ENCODE results near the gene CLEC18C.
"Not testable (repeated sequence)": the region's sequence is repeated elsewhere in the genome, so short reads cannot be mapped to it uniquely, and the experiment has no call there.

The CLEC18C gene

GRCh38 chr16:70128844-70129243, 44.7 kb upstream of the CLEC18C start:
- H3K36me3 ChIP-seq (ENCODE audit: control insufficient read depth in 1 of 2, insufficient read depth in 2 of 2, low read length in 2 of 2): peaks cover 27 to 31% of the 10 kb centered on the region in 2 experiments
- not testable (repeated sequence) for H2BK12ac ChIP-seq (ENCODE audit: low read length); H3K4ac ChIP-seq (ENCODE audit: low read depth, low read length); H3K9me3 ChIP-seq (ENCODE audit: insufficient read depth, low read depth, low read length); H4K12ac ChIP-seq (ENCODE audit: low read depth, low read length); H2BK120ac ChIP-seq (ENCODE audit: insufficient read depth, low read length, poor library complexity); H3K4me1 ChIP-seq (ENCODE audit: control insufficient read depth in 1 of 2, insufficient read depth in 2 of 2, low read length in 2 of 2); H3K27ac ChIP-seq (ENCODE audit: low read depth, low read length); H3K4me3 ChIP-seq (ENCODE audit: low read depth, low read length); H4K91ac ChIP-seq (ENCODE audit: low read depth, low read length); H3K79me1 ChIP-seq (ENCODE audit: low read length); H3K27me3 ChIP-seq (ENCODE audit: insufficient read depth, low read length); H2BK5ac ChIP-seq (ENCODE audit: low read depth, low read length, poor library complexity); H2AK5ac ChIP-seq (ENCODE audit: low read length); DNase-seq; H3K79me2 ChIP-seq (ENCODE audit: control insufficient read depth, insufficient read depth, low read length, poor library complexity); H2AFZ ChIP-seq (ENCODE audit: insufficient read depth, low read length, poor library complexity); H3K4me2 ChIP-seq (ENCODE audit: low read length); H3K14ac ChIP-seq (ENCODE audit: low read length); H3K18ac ChIP-seq (ENCODE audit: low read length); H4K8ac ChIP-seq (ENCODE audit: low read depth, low read length); H3K9ac ChIP-seq (ENCODE audit: low read length); H3K23ac ChIP-seq (ENCODE audit: low read length)
- no CpG with 5 or more reads among the region's 10 CpGs for WGBS (ENCODE audit: extremely low coverage, insufficient coverage, insufficient read length)

DNA sequence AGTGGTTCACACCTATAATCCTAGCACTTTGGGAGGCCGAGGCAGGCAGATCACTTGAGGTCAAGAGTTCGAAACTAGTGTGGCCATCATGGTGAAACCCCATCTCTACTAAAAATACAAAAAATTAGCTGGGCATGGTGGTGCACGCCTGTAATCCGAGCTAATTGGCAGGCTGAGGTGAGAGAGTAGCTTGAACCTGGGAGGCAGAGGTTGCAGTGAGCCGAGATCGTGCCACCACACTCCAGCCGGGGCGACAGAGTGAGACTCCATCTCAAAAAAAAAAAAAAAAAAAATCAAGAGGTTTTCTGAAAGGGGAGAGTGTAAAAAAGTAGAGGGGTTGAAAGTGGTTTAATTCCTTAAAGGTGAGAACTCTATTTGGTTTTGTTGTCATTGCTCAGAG, 37.8 kb upstream of the CLEC18C start:
- not testable (repeated sequence) for H4K8ac ChIP-seq (ENCODE audit: low read depth, low read length); H3K79me1 ChIP-seq (ENCODE audit: low read length); H4K12ac ChIP-seq (ENCODE audit: low read depth, low read length); H3K27me3 ChIP-seq (ENCODE audit: insufficient read depth, low read length); H2AFZ ChIP-seq (ENCODE audit: insufficient read depth, low read length, poor library complexity); H2BK120ac ChIP-seq (ENCODE audit: insufficient read depth, low read length, poor library complexity); H3K18ac ChIP-seq (ENCODE audit: low read length); H3K23ac ChIP-seq (ENCODE audit: low read length); H3K9ac ChIP-seq (ENCODE audit: low read length); H2BK12ac ChIP-seq (ENCODE audit: low read length); H3K4me3 ChIP-seq (ENCODE audit: low read depth, low read length); DNase-seq; H2BK5ac ChIP-seq (ENCODE audit: low read depth, low read length, poor library complexity); H3K9me3 ChIP-seq (ENCODE audit: insufficient read depth, low read depth, low read length); H3K27ac ChIP-seq (ENCODE audit: low read depth, low read length); H3K14ac ChIP-seq (ENCODE audit: low read length); H3K4me2 ChIP-seq (ENCODE audit: low read length); H3K4ac ChIP-seq (ENCODE audit: low read depth, low read length); H4K91ac ChIP-seq (ENCODE audit: low read depth, low read length); H3K4me1 ChIP-seq (ENCODE audit: control insufficient read depth in 1 of 2, insufficient read depth in 2 of 2, low read length in 2 of 2); H2AK5ac ChIP-seq (ENCODE audit: low read length); H3K79me2 ChIP-seq (ENCODE audit: control insufficient read depth, insufficient read depth, low read length, poor library complexity)
- WGBS (ENCODE audit: extremely low coverage, insufficient coverage, insufficient read length): no CpG with 5 or more reads among the region's 8 CpGs
- peaks cover 23 to 30% of the 10 kb centered on the region in 2 experiments for H3K36me3 ChIP-seq (ENCODE audit: control insufficient read depth in 1 of 2, insufficient read depth in 2 of 2, low read length in 2 of 2)

DNA sequence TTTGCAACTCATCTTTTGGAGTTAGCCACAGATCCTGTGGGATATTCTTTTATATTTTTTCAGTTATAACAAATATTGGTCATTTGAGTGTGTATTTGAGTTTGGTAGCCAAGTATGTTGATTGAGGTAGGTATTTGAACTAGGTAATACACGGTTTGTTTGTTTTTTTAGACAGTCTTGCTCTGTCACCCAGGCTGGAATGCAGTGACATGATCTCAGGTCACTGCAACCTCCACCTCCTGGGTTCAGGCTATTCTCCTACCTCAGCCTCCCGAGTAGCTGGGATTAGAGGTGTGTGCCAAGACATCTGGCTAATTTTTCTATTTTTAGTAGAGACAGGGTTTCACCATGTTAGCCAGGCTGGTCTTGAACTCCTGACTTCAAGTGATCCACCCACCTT, 37.0 kb upstream of the CLEC18C start:
- WGBS (ENCODE audit: extremely low coverage, insufficient coverage, insufficient read length): no CpG with 5 or more reads among the region's 2 CpGs
- H3K27me3 ChIP-seq (ENCODE audit: insufficient read depth, low read length); H2BK120ac ChIP-seq (ENCODE audit: insufficient read depth, low read length, poor library complexity); H2BK12ac ChIP-seq (ENCODE audit: low read length); H3K23ac ChIP-seq (ENCODE audit: low read length); H4K91ac ChIP-seq (ENCODE audit: low read depth, low read length); H3K79me1 ChIP-seq (ENCODE audit: low read length); H3K4me2 ChIP-seq (ENCODE audit: low read length); H3K79me2 ChIP-seq (ENCODE audit: control insufficient read depth, insufficient read depth, low read length, poor library complexity); H4K12ac ChIP-seq (ENCODE audit: low read depth, low read length); H3K18ac ChIP-seq (ENCODE audit: low read length); H2BK5ac ChIP-seq (ENCODE audit: low read depth, low read length, poor library complexity); H3K9me3 ChIP-seq (ENCODE audit: insufficient read depth, low read depth, low read length); H3K27ac ChIP-seq (ENCODE audit: low read depth, low read length); DNase-seq; H4K8ac ChIP-seq (ENCODE audit: low read depth, low read length); H2AK5ac ChIP-seq (ENCODE audit: low read length); H3K4me1 ChIP-seq (ENCODE audit: control insufficient read depth in 1 of 2, insufficient read depth in 2 of 2, low read length in 2 of 2); H3K14ac ChIP-seq (ENCODE audit: low read length); H3K4me3 ChIP-seq (ENCODE audit: low read depth, low read length); H3K9ac ChIP-seq (ENCODE audit: low read length); H3K4ac ChIP-seq (ENCODE audit: low read depth, low read length); H2AFZ ChIP-seq (ENCODE audit: insufficient read depth, low read length, poor library complexity): not testable (repeated sequence)
- peaks cover 25 to 32% of the 10 kb centered on the region in 2 experiments for H3K36me3 ChIP-seq (ENCODE audit: control insufficient read depth in 1 of 2, insufficient read depth in 2 of 2, low read length in 2 of 2)

GRCh38 chr16:70142739-70143138, 30.8 kb upstream of the CLEC18C start:
- H3K4ac ChIP-seq (ENCODE audit: low read depth, low read length); H3K18ac ChIP-seq (ENCODE audit: low read length); H2BK12ac ChIP-seq (ENCODE audit: low read length); H3K79me1 ChIP-seq (ENCODE audit: low read length); H2AFZ ChIP-seq (ENCODE audit: insufficient read depth, low read length, poor library complexity); H2BK120ac ChIP-seq (ENCODE audit: insufficient read depth, low read length, poor library complexity); H4K91ac ChIP-seq (ENCODE audit: low read depth, low read length); H3K23ac ChIP-seq (ENCODE audit: low read length); H3K9me3 ChIP-seq (ENCODE audit: insufficient read depth, low read depth, low read length); H3K4me3 ChIP-seq (ENCODE audit: low read depth, low read length); H3K9ac ChIP-seq (ENCODE audit: low read length); H3K27me3 ChIP-seq (ENCODE audit: insufficient read depth, low read length); H2AK5ac ChIP-seq (ENCODE audit: low read length); H2BK5ac ChIP-seq (ENCODE audit: low read depth, low read length, poor library complexity); H3K79me2 ChIP-seq (ENCODE audit: control insufficient read depth, insufficient read depth, low read length, poor library complexity); H3K4me1 ChIP-seq (ENCODE audit: control insufficient read depth in 1 of 2, insufficient read depth in 2 of 2, low read length in 2 of 2); H3K4me2 ChIP-seq (ENCODE audit: low read length); H3K27ac ChIP-seq (ENCODE audit: low read depth, low read length); H3K14ac ChIP-seq (ENCODE audit: low read length); H4K12ac ChIP-seq (ENCODE audit: low read depth, low read length); H4K8ac ChIP-seq (ENCODE audit: low read depth, low read length); DNase-seq: not testable (repeated sequence)
- peaks cover 28 to 29% of the 10 kb centered on the region in 2 experiments for H3K36me3 ChIP-seq (ENCODE audit: control insufficient read depth in 1 of 2, insufficient read depth in 2 of 2, low read length in 2 of 2)
- WGBS (ENCODE audit: extremely low coverage, insufficient coverage, insufficient read length): no CpG with 5 or more reads among the region's 10 CpGs
